Gastrocnemius medialis (tissue), 4 donors: ENCODE results near the gene EPB41L3.

Experiments
- CTCF ChIP-seq, 5 experiments: fragments of 450-650 bp in 3 of 5; fragments of 200-600 bp in 2 of 5; sonication (generic) in 2 of 5; IDR thresholded peaks in 4 of 5; conservative IDR thresholded peaks in 1 of 5; 1 replicate in 4 of 5; 2 replicates in 1 of 5; pipeline ENCODE4 v1.5.1; 2016 to 2019; ENCODE audit warnings: antibody characterized with exemption in 5 of 5, mild to moderate bottlenecking in 3 of 5, moderate library complexity in 3 of 5
- POLR2A ChIP-seq, 2 donors: fragments of 450-650 bp; IDR thresholded peaks; one replicate each; pipeline ENCODE4 v1.6.1; 2017; ENCODE audit warnings: antibody characterized with exemption in 2 of 2, mild to moderate bottlenecking in 2 of 2, moderate library complexity in 2 of 2

DNA sequence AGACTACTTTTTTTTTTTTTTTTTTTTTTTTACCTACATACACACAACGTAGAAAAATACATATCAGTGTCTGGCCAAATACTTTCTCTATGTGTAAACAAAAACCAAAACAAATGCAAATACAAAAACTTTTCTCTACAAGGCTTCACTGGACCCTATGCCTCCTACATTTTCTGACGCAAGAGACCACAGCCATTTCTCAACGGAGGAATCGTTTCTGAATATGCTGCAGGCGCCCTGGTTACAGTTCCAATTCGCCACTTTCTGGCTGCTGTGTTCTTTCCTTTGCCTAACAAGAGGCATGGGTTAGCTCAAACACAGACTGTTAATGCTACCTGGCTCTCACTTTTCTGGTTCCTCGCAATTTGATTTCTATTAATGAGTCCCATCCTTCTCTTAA lies 96.4 kb downstream of the EPB41L3 start:
- TF ChIP-seq CTCF (IDR thresholded peaks at IDR 0.05 in 4 of 5, conservative IDR thresholded peaks at IDR 0.05 in 1 of 5) (no peak), POLR2A (IDR thresholded peaks at IDR 0.05) (no peak)
